RWPE2 (cell line): ENCODE measurements around the gene CACTIN.

Experiments
- ATAC-seq: fragments of 200-7000 bp; cut with Tn5 transposase; 3 replicates; pipeline ENCODE4 v1.9.1; 2021; ENCODE audit warnings: low read depth
- DNase-seq: peaks from one replicate; pipeline ENCODE4 v3.0.0-alpha.2; 2020; ENCODE audit warnings: low spot score
- H3K27ac ChIP-seq: fragments of 450-650 bp; 2 replicates; pipeline ENCODE4 v1.5.1; 2017; ENCODE audit warnings: mild to moderate bottlenecking; ENCODE audit not compliant: poor library complexity, severe bottlenecking
- H3K27me3 ChIP-seq: fragments of 250-450 bp; sonication (Bioruptor Pico); 2 replicates; pipeline ENCODE4 v1.5.1; 2021; ENCODE audit warnings: mild to moderate bottlenecking, moderate library complexity; ENCODE audit not compliant: insufficient read depth, poor library complexity, severe bottlenecking
- H3K36me3 ChIP-seq: fragments of 250-450 bp; sonication (Bioruptor Pico); 2 replicates; pipeline ENCODE4 v1.5.1; 2020; ENCODE audit warnings: low read depth, mild to moderate bottlenecking, moderate library complexity
- H3K4me1 ChIP-seq: fragments of 250-450 bp; sonication (Bioruptor Pico); 2 replicates; pipeline ENCODE4 v1.5.1; 2021; ENCODE audit warnings: mild to moderate bottlenecking, moderate library complexity; ENCODE audit not compliant: insufficient read depth, poor library complexity, severe bottlenecking
- H3K4me3 ChIP-seq: fragments of 250-450 bp; sonication (Bioruptor Pico); 2 replicates; pipeline ENCODE4 v1.5.1; 2021; ENCODE audit warnings: mild to moderate bottlenecking, moderate library complexity; ENCODE audit not compliant: severe bottlenecking
- H3K9me3 ChIP-seq: fragments of 250-450 bp; sonication (Bioruptor Pico); 2 replicates; pipeline ENCODE4 v1.5.1; 2021; ENCODE audit warnings: mild to moderate bottlenecking, moderate library complexity; ENCODE audit not compliant: severe bottlenecking
- TF ChIP-seq, protein P1 (sequence below): fragments of 450-650 bp; IDR thresholded peaks from one replicate; pipeline ENCODE4 v1.5.1; 2017; ENCODE audit warnings: mild to moderate bottlenecking, moderate library complexity; ENCODE audit not compliant: poor library complexity, severe bottlenecking

The CACTIN gene

DNA sequence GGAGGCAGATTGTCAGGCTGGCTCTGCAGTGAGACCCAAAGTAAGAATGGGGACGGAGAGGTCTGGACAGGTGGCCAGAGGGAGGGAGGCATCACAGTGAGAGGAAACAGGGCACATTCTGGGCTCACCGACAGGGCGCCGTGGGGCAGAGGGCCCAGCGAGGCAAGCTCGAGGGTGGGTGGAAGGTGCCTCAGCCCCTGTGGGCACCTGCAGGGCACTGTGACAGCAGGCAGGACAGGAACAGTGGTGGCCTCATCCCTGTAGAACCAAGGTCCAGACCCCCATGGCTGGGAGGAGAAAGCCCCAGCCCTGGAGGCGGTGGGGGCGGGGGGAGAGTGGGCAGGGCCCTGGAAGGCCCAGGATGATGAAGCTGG is 46.0 kb upstream of the CACTIN start:
- ATAC-seq (no peak), DNase-seq (no peak)
- Histone ChIP-seq H3K27ac (no peak overlapping the region), H3K4me3 (no peak overlapping the region), H3K4me1 (no peaks in the 10 kb centered on the region), H3K36me3 (no peaks in the 10 kb centered on the region), H3K9me3 (no peaks in the 10 kb centered on the region), H3K27me3 (no peaks in the 10 kb centered on the region)
- TF ChIP-seq, protein P1, sequence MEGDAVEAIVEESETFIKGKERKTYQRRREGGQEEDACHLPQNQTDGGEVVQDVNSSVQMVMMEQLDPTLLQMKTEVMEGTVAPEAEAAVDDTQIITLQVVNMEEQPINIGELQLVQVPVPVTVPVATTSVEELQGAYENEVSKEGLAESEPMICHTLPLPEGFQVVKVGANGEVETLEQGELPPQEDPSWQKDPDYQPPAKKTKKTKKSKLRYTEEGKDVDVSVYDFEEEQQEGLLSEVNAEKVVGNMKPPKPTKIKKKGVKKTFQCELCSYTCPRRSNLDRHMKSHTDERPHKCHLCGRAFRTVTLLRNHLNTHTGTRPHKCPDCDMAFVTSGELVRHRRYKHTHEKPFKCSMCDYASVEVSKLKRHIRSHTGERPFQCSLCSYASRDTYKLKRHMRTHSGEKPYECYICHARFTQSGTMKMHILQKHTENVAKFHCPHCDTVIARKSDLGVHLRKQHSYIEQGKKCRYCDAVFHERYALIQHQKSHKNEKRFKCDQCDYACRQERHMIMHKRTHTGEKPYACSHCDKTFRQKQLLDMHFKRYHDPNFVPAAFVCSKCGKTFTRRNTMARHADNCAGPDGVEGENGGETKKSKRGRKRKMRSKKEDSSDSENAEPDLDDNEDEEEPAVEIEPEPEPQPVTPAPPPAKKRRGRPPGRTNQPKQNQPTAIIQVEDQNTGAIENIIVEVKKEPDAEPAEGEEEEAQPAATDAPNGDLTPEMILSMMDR = no peak

DNA sequence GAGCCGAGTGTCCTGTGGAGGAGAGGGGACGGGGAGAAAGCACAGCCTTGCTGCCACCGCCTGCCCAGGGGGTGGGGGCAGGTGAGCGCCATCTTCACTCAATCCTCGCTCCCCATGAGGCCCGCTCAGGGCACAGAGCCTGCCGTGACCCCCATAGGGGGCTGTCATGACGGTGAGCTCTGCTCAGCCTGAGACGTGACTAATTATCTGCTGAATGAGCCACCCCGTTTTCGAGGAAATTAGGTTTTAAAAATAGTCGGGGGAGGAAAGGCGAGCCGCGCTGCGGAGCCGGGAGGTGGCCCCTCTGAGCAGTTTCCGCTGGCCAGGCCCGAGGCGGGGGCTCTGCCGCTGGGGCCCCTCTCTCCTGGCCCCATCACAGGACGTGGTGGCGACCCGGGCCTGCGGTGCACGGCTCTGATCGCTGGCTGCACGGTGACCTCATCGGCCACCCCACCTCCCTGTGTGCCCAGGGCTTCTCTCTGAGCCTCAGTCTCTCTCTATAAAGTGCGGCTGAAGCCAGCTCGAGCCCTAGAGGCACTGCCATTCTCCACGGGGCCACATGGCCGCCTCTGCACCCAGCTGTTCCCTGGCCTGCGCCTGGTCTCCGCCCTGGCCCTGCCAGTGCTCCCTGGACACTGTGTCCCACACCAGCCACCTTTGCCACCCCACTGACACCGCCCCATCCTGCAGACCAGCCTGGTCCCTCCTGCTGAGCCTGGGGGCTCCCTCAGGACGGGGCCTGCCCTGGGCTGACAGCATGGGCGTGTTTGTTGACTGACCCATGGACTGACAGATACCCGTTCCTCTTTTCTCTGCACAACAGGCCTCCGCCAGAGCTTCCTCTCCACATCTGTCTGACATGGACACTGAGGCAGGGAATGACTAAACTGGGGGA is 45.3 kb upstream of the CACTIN start:
- Histone ChIP-seq H3K9me3 (no peaks in the 10 kb centered on the region), H3K36me3 (no peaks in the 10 kb centered on the region), H3K27me3 (no peaks in the 10 kb centered on the region), H3K4me3 (no peak overlapping the region), H3K4me1 (no peaks in the 10 kb centered on the region), H3K27ac (no peak overlapping the region)
- DNase-seq (no peak), ATAC-seq (no peak)
- TF ChIP-seq, protein P1 = no peak

DNA sequence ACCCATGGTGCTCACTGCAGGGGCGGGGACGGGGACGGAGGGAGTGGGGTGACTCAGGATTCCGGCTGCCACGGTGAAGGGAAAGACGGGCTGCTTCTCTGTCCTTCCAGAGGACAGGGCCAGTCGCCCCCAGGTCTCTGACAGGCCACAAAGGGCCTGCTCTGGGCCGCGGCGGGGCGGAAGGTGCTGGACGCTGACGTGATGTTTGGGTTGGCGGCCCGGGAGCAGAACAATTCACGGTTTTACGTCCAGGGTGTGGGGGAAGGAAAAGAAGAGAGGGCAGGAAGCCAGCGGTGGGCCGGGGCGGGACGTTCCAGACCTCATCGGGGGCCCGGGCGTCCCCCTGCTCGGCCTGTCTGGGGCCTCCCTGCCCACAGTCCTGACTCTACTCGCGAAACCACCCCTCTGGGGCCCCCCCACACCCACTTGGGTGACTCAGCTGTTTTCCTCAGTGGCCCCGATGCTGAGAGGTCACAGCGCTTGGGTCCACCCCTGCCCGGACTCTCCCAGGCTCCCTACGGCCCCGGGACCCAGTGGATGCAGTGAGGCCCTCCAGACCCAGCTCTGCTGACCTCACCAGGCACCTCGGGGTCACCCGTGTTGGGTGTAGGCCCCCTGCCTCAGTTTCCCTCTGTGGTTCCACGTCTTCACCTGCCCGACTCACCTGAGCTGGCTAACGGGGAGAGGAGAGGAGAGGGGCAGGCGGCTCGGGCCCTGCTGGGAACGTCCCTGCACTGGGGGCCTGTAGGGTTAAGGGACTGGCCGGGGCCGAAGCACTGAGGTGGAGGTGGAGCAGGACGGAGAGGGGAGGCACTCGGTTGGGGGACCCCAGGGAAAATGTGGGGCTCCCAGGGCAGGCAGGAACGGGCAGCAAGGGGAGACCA is 44.4 kb upstream of the CACTIN start:
- ATAC-seq (no peak), DNase-seq (no peak)
- TF ChIP-seq, protein P1 = no peak
- Histone ChIP-seq H3K4me3 (no peak overlapping the region), H3K27me3 (no peaks in the 10 kb centered on the region), H3K9me3 (no peaks in the 10 kb centered on the region), H3K4me1 (no peaks in the 10 kb centered on the region), H3K27ac (no peak overlapping the region), H3K36me3 (no peaks in the 10 kb centered on the region)

DNA sequence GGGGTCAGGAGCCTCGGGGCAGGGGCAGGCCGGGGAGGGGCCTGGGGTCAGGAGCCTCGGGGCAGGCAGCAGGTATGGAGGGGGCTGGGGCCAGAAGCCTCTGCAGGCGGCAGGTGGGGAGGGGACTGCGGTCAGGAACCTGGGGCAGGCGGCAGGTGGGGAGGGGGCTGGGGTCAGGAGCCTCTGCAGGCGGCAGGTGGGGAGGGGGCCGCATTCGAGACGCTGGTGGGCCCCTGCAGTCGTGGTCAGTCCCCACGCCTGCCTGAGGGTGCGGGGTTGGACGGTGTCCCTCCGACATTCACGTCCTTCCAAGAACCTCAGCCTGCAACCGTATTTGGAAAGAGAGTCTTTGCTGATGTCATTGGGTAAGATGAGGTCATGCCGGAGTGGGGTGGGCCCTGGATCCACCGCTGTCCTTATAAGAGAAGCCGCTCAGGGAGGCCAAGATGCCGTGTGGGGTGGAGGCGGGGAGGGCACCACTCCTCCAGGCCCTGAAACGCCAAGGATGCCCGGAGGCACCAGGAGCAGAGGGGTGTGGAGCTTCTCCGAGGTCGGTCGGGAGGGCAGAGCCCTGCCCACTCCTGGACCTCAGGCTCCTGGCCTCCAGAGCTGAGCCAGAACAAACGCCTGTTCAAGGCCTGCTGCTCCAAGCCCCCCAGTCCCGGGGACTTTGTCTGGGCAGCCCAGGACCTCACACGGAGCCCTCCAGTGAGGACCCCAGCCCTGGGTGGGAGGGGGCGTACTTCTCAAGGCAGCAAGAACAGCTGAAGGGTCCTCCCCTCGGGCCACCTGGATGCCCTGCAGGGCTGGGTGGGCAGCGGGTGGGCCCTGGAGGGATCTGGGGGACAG is 43.6 kb upstream of the CACTIN start:
- Histone ChIP-seq H3K27ac (no peak overlapping the region), H3K4me3 (no peak overlapping the region)

More for the DNA sequence above, 43.6 kb upstream of the CACTIN start:
- DNase-seq = no peak
- TF ChIP-seq, protein P1 = no peak
- no peaks in the 10 kb centered on the region for H3K9me3 ChIP-seq
- no peak for ATAC-seq
- no peaks in the 10 kb centered on the region for H3K27me3 ChIP-seq
- H3K4me1 ChIP-seq = no peaks in the 10 kb centered on the region
- H3K36me3 ChIP-seq = no peaks in the 10 kb centered on the region
